GM21528 (cell line): ENCODE results near the gene SYNE3.

Experiments
- ATAC-seq: cut with Tn5 transposase; IDR thresholded peaks from one replicate; pipeline ENCODE4 v1.9.1; 2021; ENCODE audit warnings: mild to moderate bottlenecking, moderate library complexity; ENCODE audit not compliant: unreplicated experiment, low FRiP score

The SYNE3 gene

DNA sequence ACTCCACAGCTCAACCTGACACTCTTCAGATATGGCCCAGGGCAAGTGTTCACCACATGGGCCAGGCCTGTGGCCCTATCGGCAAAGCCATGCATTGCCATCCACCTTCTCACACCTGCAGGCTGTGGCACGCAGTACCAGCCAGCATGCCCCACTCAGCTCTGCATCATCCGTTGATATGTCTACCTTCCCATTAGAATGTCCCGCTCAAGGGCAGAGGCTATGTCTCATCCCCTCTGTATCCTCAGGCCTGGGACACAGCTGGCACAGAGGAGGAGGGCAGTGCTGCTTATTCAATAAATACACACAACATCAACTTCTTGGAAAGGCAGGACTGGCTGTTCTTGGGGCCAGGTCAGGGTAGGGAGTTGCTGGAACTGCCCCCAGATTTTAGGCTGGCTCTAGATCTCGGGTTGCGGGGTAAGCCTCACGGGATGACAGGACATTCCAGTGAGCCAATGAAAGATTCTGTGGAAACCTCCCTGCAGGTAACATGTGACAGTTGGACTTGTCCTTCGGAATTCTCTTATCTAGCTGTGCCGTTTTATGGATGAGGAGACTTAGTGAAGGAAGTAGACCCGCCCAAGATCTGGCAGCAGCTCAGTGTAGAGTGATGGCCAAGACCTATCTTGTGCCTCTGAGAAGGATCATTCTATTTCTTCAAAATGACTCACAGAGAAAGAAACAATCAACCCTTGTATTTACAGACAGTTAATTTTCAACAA is 25.6 kb downstream of the SYNE3 start:
- no peak for ATAC-seq

DNA sequence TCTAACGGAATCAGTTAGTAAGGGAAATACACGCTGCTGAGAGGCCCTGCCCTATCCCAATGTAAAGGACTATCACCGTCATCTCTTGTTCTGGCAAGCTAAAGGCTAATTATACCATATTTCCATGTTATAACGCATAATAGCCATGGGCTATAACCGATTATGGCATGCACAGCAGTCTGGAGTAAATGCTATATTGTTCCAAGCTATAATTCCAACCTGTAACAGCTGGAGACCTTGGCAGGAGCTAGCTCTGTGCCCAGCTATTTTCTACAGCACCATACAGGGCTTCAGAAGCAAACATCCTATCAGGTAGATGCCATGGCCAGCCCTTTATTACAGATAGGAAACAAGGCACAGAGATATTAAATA is 26.3 kb downstream of the SYNE3 start:
- no peak for ATAC-seq

DNA sequence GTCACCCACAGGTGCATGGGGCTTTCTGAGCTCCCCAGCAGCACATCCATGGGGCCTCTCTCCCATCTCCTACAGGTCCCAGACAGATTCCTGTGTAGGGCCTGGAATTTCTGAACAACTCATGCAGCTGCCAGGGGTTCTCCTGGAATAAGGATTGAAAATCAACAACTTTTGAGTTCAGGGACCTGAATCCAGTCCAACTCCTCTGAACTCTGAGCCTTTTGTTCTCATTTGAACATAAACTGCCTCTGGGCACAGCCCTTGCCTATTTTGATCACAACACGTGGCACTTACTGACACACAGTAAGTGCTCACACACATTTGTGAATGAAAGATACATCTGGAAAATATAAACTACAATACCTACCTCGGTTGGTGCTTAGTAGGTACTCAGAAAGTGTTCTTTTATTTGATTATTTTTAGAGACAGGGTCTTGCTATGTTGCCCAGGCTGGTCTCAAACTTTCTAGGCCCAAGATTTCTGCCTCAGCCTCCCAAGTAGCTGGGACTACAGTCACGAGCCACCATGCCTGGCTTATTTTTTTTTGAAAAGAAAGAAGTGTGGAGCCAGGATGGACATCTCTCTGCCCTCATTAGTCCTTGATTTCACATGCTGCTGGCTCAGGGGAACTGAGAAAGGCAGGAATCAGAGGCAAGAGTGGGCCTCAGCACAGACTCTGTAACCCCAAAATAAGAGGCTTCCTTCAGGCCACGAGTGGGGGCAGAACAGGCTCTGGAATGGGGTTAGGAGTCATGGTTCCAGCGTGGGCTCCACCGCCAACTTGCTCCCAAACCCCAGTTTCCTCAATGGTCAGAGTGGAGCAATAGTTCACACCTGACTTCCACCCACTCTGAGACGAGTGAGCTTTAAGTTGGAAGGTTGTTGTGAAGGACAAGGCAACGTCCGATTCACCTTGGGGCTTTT is 27.0 kb downstream of the SYNE3 start:
- ATAC-seq = no peak

DNA sequence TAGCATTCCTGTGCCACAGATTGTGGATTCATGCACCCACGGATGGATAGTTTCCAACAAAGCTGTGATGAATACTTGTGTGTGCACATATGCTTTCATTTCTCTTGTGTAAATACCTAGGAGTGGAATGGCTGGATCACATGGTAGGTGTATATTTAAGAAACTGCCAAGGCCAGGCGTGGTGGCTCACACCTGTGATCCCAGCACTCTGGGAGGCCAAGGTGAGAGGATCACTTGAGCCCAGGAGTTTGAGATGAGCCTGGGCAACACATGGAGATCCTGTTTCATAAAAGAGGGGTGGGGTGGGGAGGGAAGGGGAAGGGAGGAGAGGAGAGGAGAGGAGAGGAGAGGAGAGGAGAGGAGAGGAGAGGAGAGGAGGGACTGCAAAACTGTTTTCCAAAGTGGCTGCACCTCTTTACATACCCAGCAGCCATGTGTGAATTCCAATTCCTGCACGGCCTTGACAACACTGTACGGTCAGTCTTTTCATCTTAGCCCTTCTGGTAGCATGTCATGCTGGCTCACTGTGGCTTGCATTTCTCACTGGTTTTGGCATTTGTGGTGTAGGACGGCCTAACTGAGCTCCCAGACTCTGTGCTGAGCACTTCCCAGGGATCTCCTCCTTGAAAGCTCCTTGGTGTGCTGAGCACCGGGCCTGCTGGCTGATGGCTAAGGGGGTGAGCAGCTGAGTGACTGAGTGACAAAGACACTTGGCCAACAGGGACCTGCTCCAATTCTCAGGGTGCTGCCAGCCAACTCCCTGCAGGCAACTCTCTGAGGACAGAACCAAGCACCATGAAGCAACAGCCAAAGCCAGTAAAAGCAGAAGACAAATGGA is 27.9 kb downstream of the SYNE3 start:
- ATAC-seq = no peak

DNA sequence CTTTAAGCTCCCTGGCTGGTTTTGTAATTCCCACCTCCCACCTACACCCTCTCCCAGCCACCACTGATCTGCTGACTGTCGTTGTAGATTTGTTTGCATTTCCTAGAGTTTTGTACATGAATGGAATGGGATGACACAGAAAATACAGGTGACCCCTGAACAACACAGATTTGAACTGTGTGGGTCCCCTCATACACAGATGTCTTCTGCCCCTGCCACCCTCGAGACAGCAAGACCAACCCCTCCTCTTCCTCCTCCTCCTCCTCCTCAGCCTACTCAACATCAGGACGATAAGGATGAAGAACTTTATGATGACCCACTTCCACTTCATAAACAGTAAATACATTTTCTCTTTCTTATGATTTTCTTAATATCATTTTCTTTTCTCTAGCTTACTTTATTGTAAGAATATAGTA is 28.8 kb downstream of the SYNE3 start:
- no peak for ATAC-seq

DNA sequence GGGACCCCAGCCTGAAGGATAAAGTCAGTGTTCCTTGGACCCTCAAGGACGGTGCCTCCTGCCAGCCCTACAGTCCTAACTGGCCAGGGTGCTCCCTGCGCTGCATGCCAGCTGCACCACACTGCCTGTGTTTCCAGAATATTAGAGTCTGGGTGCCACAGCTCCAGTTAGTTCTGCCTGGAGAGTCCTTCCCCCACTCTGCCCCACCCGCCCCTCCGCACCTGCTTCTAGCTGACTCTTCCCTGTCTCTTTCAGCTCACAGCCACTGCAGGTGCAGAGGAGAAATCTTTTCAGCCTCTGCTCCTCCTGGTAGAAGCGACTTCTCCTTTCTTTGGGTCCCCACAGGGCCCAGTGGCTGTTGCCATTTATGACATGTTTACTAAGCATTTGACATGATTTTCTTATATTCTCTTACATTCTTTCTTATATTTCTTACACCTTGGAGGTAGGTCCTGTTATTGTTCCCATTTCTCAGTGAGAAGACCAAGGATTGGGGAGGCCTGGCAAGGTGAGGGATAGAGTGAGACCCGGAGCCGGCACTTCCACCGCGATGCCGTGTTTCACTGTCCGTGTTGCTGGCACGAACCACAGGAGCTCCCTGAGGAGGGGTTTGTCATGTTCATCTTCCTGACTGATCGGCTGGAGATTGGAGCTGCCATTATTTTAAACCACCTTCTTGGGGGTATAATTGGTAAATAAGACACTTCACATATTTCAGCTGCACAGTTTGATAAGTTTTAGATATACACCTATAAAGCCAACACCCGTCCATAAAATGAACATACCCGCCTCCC is 29.4 kb downstream of the SYNE3 start:
- ATAC-seq = no peak

DNA sequence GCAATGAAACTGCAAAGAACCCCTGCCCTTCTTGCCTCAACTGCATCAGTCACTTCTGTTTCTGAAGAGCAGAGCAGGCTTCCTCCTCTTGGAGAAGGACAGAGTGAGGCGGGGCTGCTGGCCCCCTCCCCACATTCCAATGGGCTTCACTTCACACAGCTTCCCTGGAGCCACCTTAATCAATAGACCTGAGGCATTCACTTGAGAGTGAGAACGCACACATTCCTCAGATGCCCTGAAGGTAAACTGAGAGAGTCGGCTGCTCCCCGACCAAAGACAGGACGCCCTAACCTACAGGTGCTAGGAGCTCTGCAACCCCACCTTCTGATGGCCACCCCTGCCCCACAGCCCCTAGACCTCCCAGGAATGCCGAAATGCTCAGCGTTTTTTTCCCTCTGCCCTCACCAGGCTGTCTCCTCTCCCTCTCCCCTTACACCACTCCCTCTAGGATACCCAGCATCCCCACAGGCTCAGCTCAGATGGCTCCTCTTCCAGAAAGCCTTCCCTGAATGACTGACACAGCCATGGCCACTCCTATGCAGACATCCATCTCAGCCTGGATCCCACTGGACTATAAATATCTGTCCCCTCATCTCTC is 31.1 kb downstream of the SYNE3 start:
- ATAC-seq = no peak

DNA sequence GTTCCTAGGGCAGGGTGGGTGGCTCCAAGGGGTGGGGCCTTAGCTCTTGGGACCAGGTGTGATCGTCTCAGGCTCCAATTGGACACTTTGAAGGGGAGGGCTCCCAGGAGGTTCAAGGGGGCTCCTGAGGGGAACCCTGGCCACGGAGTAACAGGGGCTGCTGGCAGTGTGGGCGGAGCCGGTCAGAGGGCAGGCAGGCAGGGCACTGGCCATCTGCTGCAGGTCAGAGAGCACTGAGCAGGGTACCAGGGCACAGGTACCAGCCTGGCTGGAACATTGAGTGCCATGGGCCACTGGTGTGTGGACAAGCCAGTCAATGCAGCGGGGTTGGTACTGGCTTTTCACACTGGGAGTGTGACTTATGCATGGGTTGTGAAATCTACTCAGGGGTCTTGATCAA is 32.2 kb downstream of the SYNE3 start:
- ATAC-seq = no peak

DNA sequence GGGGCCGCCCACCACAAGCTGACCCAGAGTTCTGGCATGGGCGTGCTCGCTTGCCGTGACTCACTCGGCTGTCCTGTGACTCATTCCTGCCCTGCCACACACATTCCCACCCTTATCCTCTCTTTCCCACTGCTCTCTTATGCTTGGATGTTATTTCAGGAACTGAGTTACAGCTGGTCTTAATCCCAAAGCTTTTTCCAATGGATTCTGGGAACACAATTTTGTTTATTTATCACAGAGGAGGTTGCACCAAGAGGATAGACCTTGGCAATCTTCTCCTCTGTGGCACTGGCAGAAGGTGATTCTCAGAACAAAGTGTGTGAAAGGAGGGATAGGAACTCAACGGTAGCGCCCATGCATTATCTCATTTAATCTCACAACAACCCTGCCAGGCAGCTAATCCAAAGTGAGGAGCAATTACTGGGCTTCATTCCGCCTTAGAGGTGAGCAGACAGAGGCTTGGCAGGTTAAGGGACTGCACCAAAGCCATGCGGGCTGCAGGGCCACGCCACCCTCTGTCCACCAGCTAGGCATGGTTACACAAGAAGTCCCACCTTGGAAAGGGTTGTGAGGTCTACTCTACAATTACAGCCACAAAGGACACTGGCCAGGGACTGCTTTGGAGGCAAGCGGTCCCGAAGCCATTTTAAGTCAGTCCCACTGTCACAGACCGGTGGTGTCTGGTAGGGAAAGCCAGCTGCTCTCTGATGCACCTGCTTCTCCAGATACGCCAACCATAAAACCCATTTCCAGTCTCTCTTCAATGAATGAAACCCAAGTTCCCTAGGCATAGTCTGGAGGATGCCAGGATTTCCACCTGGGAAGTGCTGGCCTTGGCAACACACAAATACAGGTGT is 32.9 kb downstream of the SYNE3 start:
- no peak for ATAC-seq

DNA sequence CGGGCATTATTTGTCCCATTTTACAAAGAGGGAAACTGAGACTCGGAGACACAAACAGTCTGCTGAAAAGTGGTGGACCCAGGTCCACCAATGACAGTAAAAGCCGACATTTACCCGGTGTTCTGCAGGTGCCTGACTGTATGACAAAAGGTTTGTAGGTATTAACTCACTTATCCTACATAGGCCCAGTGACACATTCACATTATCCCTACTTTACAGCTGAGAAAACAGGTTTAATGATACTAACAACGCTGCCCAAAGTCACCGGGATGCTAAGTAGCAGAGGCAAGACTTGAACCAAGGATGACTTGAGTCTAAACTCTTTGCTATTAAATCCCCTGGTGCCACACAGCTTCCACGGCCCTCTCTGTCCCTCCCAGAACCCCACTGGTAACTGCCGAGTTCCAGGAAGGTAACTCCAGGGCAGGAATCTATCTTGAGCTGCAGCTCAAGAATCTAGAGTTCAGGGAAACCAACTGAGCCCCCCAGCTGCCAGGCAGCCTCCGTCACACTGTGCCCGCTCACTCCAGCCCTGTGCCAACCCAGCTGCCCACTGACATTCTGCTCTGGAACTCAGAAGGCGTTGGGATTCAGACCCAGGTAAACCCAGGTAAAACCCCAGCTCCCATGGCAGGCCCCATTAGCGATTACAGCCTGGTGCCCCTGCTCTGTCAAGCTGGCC is 33.7 kb downstream of the SYNE3 start:
- ATAC-seq = no peak

DNA sequence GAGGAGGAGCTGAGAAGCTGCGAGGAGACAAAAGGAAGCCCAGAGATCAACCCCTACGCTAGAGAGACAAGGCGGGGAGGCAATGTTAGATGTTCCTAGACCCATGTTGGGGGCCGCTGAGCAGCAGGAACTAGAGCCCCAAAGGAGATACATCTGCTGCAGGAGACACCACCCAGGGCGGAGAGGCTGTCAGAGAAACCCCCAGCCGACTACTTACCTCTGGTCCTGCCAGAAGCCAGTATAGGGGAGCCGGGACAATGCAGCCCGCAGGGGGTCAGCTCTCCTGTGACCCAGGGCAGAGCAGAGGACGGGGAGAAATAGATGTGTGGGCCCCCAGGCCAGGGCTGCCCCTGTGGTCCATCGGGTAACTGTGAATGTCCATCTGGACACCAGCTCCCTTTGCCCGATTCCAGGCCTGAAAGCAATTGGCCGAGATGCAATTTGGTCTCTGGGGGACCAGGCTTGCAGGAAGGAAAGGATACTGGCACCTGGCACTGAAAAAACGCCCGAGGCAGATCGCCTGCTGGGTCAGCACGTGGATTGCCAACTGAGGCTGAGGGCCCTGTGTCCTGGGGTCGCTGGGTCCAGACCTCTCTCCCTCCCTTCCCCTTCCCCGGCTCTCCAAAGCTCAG is 34.9 kb downstream of the SYNE3 start:
- ATAC-seq = no peak

DNA sequence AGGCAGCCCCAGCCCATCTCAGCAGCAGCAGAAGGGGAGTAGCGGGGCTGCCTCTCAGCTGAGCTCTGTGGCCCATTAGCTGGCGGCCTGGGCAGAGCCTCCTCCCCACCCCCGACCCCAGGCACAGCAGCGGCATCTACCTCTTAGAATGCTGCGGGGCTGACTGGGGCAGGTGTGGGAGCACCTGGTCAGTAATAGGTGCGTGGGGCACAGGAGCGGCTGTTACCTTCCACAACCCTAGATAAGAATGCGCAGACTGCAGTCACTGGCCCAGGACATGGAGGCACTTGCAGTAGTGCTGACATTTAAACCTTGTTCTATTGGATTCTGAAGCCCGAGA is 35.6 kb downstream of the SYNE3 start:
- no peak for ATAC-seq

DNA sequence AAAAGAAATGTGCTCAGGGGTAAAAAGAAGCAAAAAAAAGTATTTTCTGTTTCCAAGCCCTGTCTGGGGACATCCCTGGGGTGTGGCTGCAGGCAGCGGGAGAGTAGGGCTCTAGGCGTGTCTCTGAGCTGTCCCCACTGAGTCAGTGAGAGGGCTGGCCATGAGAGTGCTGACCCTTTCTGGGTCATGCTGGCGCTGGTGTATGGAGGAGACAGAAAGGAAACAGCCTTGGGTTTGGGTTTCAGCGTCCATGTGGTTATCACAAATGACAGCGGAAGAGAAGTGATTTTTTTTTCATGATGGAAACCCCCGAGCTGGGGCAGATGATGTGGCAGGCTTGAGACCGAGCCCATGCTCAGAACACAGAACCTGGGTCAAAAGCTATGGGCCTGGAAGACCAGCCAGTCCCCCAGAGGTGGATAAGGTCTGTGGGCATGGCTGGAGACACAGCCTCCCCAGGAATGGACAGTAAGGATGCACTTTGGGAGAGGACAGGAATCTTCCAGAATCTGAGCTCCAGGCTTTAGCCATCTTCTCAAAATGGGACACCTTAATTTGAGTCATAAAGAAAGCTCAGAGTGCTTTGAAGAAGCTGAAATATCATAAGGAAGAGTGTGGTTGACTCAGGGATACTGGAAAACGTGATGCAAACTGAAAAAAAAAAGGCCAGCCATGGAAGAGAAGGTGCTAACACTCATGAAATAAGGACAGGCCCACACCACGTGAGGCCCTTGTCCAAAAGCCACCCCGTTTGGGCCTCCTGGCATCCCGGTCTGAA is 36.2 kb downstream of the SYNE3 start:
- no peak for ATAC-seq

DNA sequence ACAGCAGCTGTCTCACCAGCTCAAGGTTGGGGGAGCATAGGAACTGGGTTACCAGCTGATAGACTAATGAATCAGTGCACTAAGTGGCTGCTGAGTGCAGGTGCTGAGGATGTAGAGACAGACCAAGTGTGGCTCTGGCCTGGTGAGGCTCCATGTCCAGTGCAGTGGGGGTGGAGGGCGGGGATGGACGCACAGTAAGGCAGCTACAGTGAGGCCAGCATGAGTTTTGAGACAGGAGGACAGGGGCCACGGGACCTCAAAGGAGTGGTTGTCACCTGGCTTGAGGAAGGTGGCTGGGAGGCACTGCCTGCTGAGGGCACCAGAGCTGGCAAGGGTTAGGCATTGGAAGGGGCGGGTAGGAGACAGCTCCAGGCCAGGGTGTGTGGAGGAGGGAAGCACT is 37.0 kb downstream of the SYNE3 start:
- ATAC-seq = no peak

DNA sequence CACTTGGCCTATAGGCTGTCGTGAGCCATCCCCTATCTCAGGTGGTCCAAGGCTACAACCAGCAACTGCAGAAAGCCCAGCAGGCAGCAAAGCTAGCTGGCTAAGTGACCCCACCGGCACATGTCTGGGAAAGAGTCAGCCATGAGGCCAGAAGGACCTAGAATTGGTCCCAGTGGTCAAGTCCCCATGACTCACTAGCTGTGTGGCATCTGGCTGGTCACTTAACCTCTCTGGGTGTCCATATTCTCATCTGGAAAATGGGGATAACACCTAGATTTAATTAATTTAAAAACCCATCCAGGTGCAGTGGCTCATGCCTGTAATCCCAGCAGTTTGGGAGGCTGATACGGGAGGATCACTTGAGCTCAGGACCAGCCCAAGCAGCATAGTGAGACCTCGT is 37.6 kb downstream of the SYNE3 start:
- ATAC-seq = no peak

DNA sequence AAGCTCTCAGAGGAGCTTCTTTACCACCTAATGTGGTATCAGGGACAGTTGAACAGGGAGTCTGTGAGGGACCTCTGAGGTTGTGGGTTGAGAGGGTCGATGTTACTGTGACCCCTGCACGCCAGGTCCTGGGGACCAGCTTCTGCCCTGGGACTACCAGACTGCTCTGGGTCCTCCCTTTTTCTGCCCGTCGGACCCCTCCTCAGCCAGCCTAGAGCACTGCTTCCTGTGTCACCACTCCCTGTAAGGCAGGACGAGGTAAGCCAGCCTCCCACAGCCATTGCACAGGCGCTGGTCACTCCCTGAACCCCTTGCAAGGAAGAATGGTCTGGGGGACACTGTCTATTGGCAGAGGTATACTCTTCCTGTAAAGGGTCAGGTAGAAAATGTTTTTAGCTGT is 38.1 kb downstream of the SYNE3 start:
- ATAC-seq = no peak
